Endothelial cell of umbilical vein (primary cell): Measurements from ENCODE around the gene ADGRF3. TPM values are rescaled to one million over a fixed set of nuclear protein-coding genes. Genes with fewer than 3 reads are reported as not detected.
"Not testable (repeated sequence)": the region's sequence is repeated elsewhere in the genome, so short reads cannot be mapped to it uniquely, and the experiment has no call there.

Experiments used
- BruUV-seq: library from RNA; stranded (reverse); fragments of 400-500 nt; replicated peaks from 2 replicates; lab custom pipeline; 2021; lab: Mats Ljungman, UMichigan
- CTCF ChIA-PET: fragments of 300-600, 350-600 bp; sonication (Branson Sonifier 250); formaldehyde crosslinking; loops from one replicate; lab custom pipeline; 2021; ENCODE audit warnings: antibody characterized with exemption, inconsistent platforms; lab: Charles Lee
- POLR2A ChIA-PET: fragments of 300-600, 350-600 bp; sonication (Branson Sonifier 250); formaldehyde crosslinking; loops from one replicate; lab custom pipeline; 2021; ENCODE audit warnings: antibody characterized with exemption, inconsistent platforms; lab: Charles Lee
- DNase-seq: peaks from one replicate; pipeline ENCODE4 v3.0.0-alpha.2; 2011; ENCODE audit warnings: low read depth, low spot score
- FAIRE-seq: peaks from 2 replicates; lab custom pipeline; 2011; peaks lifted over from hg19 to GRCh38; lab: Jason Lieb, UNC
- H2AFZ ChIP-seq: 2 replicates; pipeline ENCODE4 v1.6.0; 2012; ENCODE audit warnings: low read depth, low read length, control low read depth, inconsistent platforms
- H3K27ac ChIP-seq: 2 replicates; pipeline ENCODE4 v1.5.1; 2011; ENCODE audit warnings: low read depth, mild to moderate bottlenecking, control low read depth, low read length, moderate library complexity; ENCODE audit not compliant: insufficient read depth
- H3K27me3 ChIP-seq, 2 experiments: 2 replicates each; pipeline versions ENCODE4 v1.6.0 to v1.6.1; 2011; ENCODE audit warnings: low read length in 2 of 2, mixed read lengths in 1 of 2; ENCODE audit not compliant: control insufficient read depth in 2 of 2, insufficient read depth in 2 of 2
- H3K36me3 ChIP-seq, 2 experiments: 2 replicates in 1 of 2; 3 replicates in 1 of 2; pipeline ENCODE4 v1.5.1; 2011; ENCODE audit warnings: low read length in 2 of 2, mild to moderate bottlenecking in 1 of 2, moderate library complexity in 1 of 2; ENCODE audit not compliant: control insufficient read depth in 2 of 2, insufficient read depth in 2 of 2; ENCODE audit errors: extremely low read depth in 1 of 2
- H3K4me1 ChIP-seq: 3 replicates; pipeline ENCODE4 v1.5.1; 2011; ENCODE audit warnings: mild to moderate bottlenecking, low read length; ENCODE audit not compliant: control insufficient read depth, insufficient read depth; ENCODE audit errors: extremely low read depth
- H3K4me2 ChIP-seq: 2 replicates; pipeline ENCODE4 v1.6.1; 2011; ENCODE audit warnings: low read length, control low read depth, mixed read lengths; ENCODE audit not compliant: insufficient read depth
- H3K4me3 ChIP-seq, 3 experiments: fragments of 200-600 bp in 1 of 3; sonication (generic), shearing (Covaris generic) in 1 of 3; replicated peaks in 1 of 3; 2 replicates each; pipeline ENCODE4 v1.5.1; 2011 to 2016; ENCODE audit warnings: control low read depth in 3 of 3, low read length in 3 of 3, mild to moderate bottlenecking in 2 of 3, inconsistent platforms in 1 of 3, low read depth in 1 of 3, moderate library complexity in 1 of 3; ENCODE audit not compliant: insufficient read depth in 1 of 3
- H3K79me2 ChIP-seq: 2 replicates; pipeline ENCODE4 v1.6.0; 2012; ENCODE audit warnings: low read length, inconsistent platforms; ENCODE audit not compliant: control insufficient read depth, insufficient read depth
- H3K9ac ChIP-seq: replicated peaks from 2 replicates; pipeline ENCODE3; 2011; ENCODE audit warnings: low read length, control low read depth; ENCODE audit not compliant: insufficient read depth; ENCODE audit errors: extremely low read depth
- H3K9me1 ChIP-seq: replicated peaks from 3 replicates; pipeline ENCODE4 v1.6.0; 2011; ENCODE audit warnings: mild to moderate bottlenecking, low read length; ENCODE audit not compliant: control insufficient read depth, insufficient read depth; ENCODE audit errors: extremely low read depth
- H3K9me3 ChIP-seq: replicated peaks from 2 replicates; pipeline ENCODE4 v1.5.1; 2012; ENCODE audit warnings: low read length, inconsistent platforms; ENCODE audit not compliant: control insufficient read depth, insufficient read depth
- H4K20me1 ChIP-seq: replicated peaks from 2 replicates; pipeline ENCODE3; 2011; ENCODE audit warnings: mild to moderate bottlenecking, low read length; ENCODE audit not compliant: control insufficient read depth, insufficient read depth; ENCODE audit errors: extremely low read depth
- CTCF ChIP-seq, 2 donors: IDR thresholded peaks; 1 replicate in 1 of 2; 2 replicates in 1 of 2; pipeline ENCODE4 v1.5.1; 2011; ENCODE audit warnings: low read length in 2 of 2, mild to moderate bottlenecking in 2 of 2, moderate library complexity in 2 of 2, control low read depth in 1 of 2, inconsistent platforms in 1 of 2, low read depth in 1 of 2; ENCODE audit not compliant: insufficient read depth in 1 of 2; ENCODE audit errors: extremely low read depth in 1 of 2
- EZH2 ChIP-seq: IDR thresholded peaks from 2 replicates; pipeline ENCODE4 v1.6.1; 2012; ENCODE audit warnings: borderline replicate concordance, low read depth, mild to moderate bottlenecking, moderate library complexity, low read length, inconsistent platforms; ENCODE audit not compliant: severe bottlenecking
- FOS ChIP-seq: IDR thresholded peaks from 2 replicates; pipeline ENCODE4 v1.6.1; 2011; ENCODE audit warnings: mild to moderate bottlenecking, low read length, moderate library complexity, borderline replicate concordance; ENCODE audit not compliant: insufficient read depth
- GATA2 ChIP-seq: IDR thresholded peaks from 2 replicates; pipeline ENCODE4 v1.7.0; 2011; ENCODE audit warnings: low read depth, mild to moderate bottlenecking, moderate library complexity, mixed read lengths, low read length; ENCODE audit not compliant: insufficient read length, insufficient read depth
- JUN ChIP-seq: IDR thresholded peaks from 2 replicates; pipeline ENCODE4 v1.6.1; 2011; ENCODE audit warnings: borderline replicate concordance, low read depth; ENCODE audit not compliant: insufficient read length, insufficient read depth
- MYC ChIP-seq: IDR thresholded peaks from one replicate; pipeline ENCODE4 v1.6.1; 2011; ENCODE audit warnings: mild to moderate bottlenecking, low read depth, low read length
- POLR2A ChIP-seq: IDR thresholded peaks from 2 replicates; pipeline ENCODE4 v1.6.1; 2012; ENCODE audit warnings: low read depth, mild to moderate bottlenecking, control low read depth, low read length
- POLR2AphosphoS5 ChIP-seq: IDR thresholded peaks from 2 replicates; pipeline ENCODE4 v1.6.1; 2012; ENCODE audit warnings: low read depth, mild to moderate bottlenecking, control low read depth, low read length, moderate library complexity; ENCODE audit not compliant: insufficient read depth
- dilution Hi-C: fragments of 300-500 bp; cut with MboI; formaldehyde crosslinking; loops from one replicate; pipeline ENCODE4 v1.15.0; 2019; ENCODE audit warnings: low sequenced_read_pairs; ENCODE audit not compliant: extremely low pct_ligation_motif_present
- intact Hi-C: fragments of 100-400 bp; cut with micrococcal nuclease; formaldehyde crosslinking; loops from one replicate; pipeline ENCODE4 v1.10.0; 2022
- polyA plus RNA-seq, 4 experiments: library from polyadenylated mRNA; depleted of rRNA in 3 of 4; stranded (reverse) in 3 of 4; unstranded in 1 of 4; fragments of >200 nt; gene quantifications; 2 replicates each; pipeline versions ENCODE4 v1.2.1 to v1.2.3, GENCODE V29; 2011 to 2012; ENCODE audit warnings: missing spikeins in 1 of 4
- total RNA-seq: library from RNA; stranded (reverse); gene quantifications from 2 replicates; pipeline ENCODE4 v1.2.3, GENCODE V29; 2021
- TF ChIP-seq, protein P1 (sequence below): IDR thresholded peaks from 2 replicates; pipeline ENCODE4 v1.6.1; 2011; ENCODE audit not compliant: insufficient read depth, insufficient read length

The ADGRF3 gene
- total and polyA plus RNA-seq, 2 donors (not counting 3 experiments of a cell fraction or from before 2014, with no cell fraction given) = 0.21 to 0.73 TPM

GRCh38 chr2:26355038-26355995 lies 8.7 kb upstream of the ADGRF3 start:
- CTCF ChIA-PET = no interaction called here
- dilution Hi-C loops (no loop called here), intact Hi-C loops (no loop called here)
- TF ChIP-seq JUN = no peak
- TF ChIP-seq POLR2AphosphoS5 = no peak
- no peak for TF ChIP-seq MYC
- no peak for TF ChIP-seq FOS
- TF ChIP-seq EZH2 = no peak
- TF ChIP-seq, protein P1, sequence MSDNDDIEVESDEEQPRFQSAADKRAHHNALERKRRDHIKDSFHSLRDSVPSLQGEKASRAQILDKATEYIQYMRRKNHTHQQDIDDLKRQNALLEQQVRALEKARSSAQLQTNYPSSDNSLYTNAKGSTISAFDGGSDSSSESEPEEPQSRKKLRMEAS = no peak
- no peak for TF ChIP-seq GATA2
- TF ChIP-seq POLR2A = no peak
- no peak for TF ChIP-seq CTCF (IDR thresholded peaks at IDR 0.05; ENCODE audit: extremely low read depth in 1 of 2, insufficient read depth in 1 of 2, low read depth in 1 of 2, low read length in 2 of 2)
- no peaks in the 10 kb centered on the region for H3K9me3 ChIP-seq
- H3K4me2 ChIP-seq = no peak overlapping the region
- H3K79me2 ChIP-seq = peaks cover 89% of the 10 kb centered on the region
- H3K4me1 ChIP-seq = no peaks in the 10 kb centered on the region
- no peak overlapping the region for H2AFZ ChIP-seq
- no peaks in the 10 kb centered on the region for H3K27me3 ChIP-seq
- no peaks in the 10 kb centered on the region for H3K36me3 ChIP-seq
- POLR2A ChIA-PET = no interaction called here
- no peak overlapping the region for H3K4me3 ChIP-seq
- H3K9me1 ChIP-seq = no peaks in the 10 kb centered on the region
- H3K9ac ChIP-seq = no peak overlapping the region
- H4K20me1 ChIP-seq = no peaks in the 10 kb centered on the region
- FAIRE-seq (no peak), DNase-seq (no peak)
- BruUV-seq = no TSS peak
- H3K27ac ChIP-seq = no peak overlapping the region

- H3K27me3 ChIP-seq, H3K9me3 ChIP-seq, H3K27ac ChIP-seq, FAIRE-seq, dilution Hi-C loops, H3K36me3 ChIP-seq, CTCF ChIA-PET, H3K4me1 ChIP-seq, H3K4me3 ChIP-seq, H3K9ac ChIP-seq, intact Hi-C loops, POLR2A ChIA-PET, H3K9me1 ChIP-seq, H4K20me1 ChIP-seq, H3K4me2 ChIP-seq, BruUV-seq, H2AFZ ChIP-seq, DNase-seq: not testable (repeated sequence)
- H3K79me2 ChIP-seq = peaks cover 87% of the 10 kb centered on the region
These were observed 7.9 kb upstream of the ADGRF3 start for GRCh38 chr2:26354469-26354868.
